ENCODE measurements around the gene AMOTL2.

DNA sequence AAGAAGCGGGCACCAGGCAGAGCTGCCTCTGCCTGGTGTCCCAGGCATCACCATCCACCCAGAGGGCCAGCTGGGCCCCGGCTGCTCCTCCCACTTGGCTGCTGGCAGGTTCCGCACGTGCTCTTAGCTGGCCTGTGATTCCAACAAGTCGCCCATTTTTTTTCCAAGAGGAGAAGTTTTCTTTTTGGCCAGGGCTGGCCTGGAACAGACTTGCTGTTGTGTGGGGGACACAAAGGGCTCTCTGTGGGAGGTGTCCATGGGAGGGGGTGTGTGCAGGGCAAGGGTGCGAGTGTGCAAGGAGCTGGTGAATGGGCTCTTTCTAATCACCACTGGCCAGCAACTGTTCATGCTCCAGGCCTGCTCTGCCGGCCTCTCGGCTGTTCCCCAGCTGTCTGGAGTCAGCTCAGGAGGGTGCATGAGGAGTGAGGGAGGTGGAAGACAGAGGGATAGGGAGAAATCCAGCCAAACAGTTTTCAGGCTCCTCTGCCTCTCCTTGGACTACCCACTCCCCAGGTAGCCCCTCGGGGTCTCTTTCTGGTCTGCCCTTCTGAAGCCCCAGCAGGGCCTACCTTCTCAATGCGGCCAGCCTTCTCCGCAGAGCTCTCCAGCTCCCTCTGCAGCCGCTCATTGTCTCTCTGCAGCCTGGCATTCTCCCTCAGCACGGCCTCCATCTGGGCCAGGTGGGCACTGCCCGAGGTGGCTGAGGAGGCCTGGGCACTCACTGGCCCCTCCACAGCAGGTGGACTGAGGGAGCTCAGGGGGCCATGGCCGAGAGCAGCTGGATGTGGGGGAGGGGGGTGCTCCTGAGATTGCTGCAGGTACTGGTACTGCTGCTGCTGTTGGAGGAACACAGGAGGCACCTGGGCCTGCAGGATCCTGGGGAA, 7.1 kb downstream of the AMOTL2 start:
- TF ChIP-seq, protein P1, sequence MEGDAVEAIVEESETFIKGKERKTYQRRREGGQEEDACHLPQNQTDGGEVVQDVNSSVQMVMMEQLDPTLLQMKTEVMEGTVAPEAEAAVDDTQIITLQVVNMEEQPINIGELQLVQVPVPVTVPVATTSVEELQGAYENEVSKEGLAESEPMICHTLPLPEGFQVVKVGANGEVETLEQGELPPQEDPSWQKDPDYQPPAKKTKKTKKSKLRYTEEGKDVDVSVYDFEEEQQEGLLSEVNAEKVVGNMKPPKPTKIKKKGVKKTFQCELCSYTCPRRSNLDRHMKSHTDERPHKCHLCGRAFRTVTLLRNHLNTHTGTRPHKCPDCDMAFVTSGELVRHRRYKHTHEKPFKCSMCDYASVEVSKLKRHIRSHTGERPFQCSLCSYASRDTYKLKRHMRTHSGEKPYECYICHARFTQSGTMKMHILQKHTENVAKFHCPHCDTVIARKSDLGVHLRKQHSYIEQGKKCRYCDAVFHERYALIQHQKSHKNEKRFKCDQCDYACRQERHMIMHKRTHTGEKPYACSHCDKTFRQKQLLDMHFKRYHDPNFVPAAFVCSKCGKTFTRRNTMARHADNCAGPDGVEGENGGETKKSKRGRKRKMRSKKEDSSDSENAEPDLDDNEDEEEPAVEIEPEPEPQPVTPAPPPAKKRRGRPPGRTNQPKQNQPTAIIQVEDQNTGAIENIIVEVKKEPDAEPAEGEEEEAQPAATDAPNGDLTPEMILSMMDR (IDR thresholded peaks at IDR 0.05) = no peak
- TF ChIP-seq POLR2A (IDR thresholded peaks at IDR 0.05) = no peak
- no peak for TF ChIP-seq POLR2AphosphoS5 (IDR thresholded peaks at IDR 0.05)
